ENCODE data around the gene ZNF763. TPM values are rescaled to one million over a fixed set of nuclear protein-coding genes. Genes with fewer than 3 reads are reported as not detected.

The ZNF763 gene
- total RNA-seq, 1 experiment from 2014 or later, result 0.77 TPM

- no peak overlapping the region for H2BK5ac ChIP-seq (ENCODE audit: insufficient read length, low read length)
- DNase-seq, result no peak
- no peak overlapping the region for H2BK15ac ChIP-seq (ENCODE audit: low read depth, low read length)
- H2BK12ac ChIP-seq (ENCODE audit: insufficient read length, low read depth, low read length), result no peak overlapping the region
- H3K4ac ChIP-seq (ENCODE audit: low read depth, low read length), result no peak overlapping the region
- no peaks in the 10 kb centered on the region for H3K79me2 ChIP-seq (ENCODE audit: insufficient read depth, low read length)
- Mint-ChIP-seq H3K27ac (no peak overlapping the region), H3K27me3 (ENCODE audit: low read depth) (peaks cover 4% of the 10 kb centered on the region), H3K9me3 (peaks cover 94 to 95% of the 10 kb centered on the region in 2 experiments), H3K4me1 (no peaks in the 10 kb centered on the region), H3K36me3 (ENCODE audit: insufficient read depth in 1 of 3, low read depth in 3 of 3) (peaks cover 75 to 80% (median 79%) of the 10 kb centered on the region in 3 experiments), H3K4me3 (no peak overlapping the region)
- WGBS (ENCODE audit: extremely low coverage, insufficient read length, low lambda C conversion rate), result no CpG with 5 or more reads among the region's 5 CpGs
- H2AK5ac ChIP-seq (ENCODE audit: insufficient read length, low read length), result no peak overlapping the region
- no peaks in the 10 kb centered on the region for H4K20me1 ChIP-seq (ENCODE audit: control insufficient read depth, insufficient read depth, insufficient read length)
- H4K91ac ChIP-seq (ENCODE audit: insufficient read length, low read depth, low read length), result no peak overlapping the region
- H3K27ac ChIP-seq (ENCODE audit: insufficient read length, low read depth, low read length), result no peak overlapping the region
- H3K27me3 ChIP-seq (ENCODE audit: insufficient read depth, low read length), result no peaks in the 10 kb centered on the region
- TF ChIP-seq CTCF (conservative IDR thresholded peaks at IDR 0.05), result no peak
- H3K23ac ChIP-seq (ENCODE audit: insufficient read length, low read depth, low read length), result no peak overlapping the region
- H3K14ac ChIP-seq (ENCODE audit: insufficient read depth, low read length), result no peak overlapping the region
- H3K9ac ChIP-seq (ENCODE audit: extremely low read depth, insufficient read length, low read length), result no peak overlapping the region
- no peak overlapping the region for H3K4me2 ChIP-seq (ENCODE audit: insufficient read depth, insufficient read length, low read length)
- H3K18ac ChIP-seq (ENCODE audit: insufficient read length, low read depth, low read length), result no peak overlapping the region
- H3K4me1 ChIP-seq (ENCODE audit: insufficient read depth, low read length), result no peaks in the 10 kb centered on the region
- H3T11ph ChIP-seq (ENCODE audit: low read length), result no peak overlapping the region
- no peak overlapping the region for H2AFZ ChIP-seq (ENCODE audit: low read length)
- no peaks in the 10 kb centered on the region for H3K23me2 ChIP-seq (ENCODE audit: insufficient read length, low read depth, low read length, poor library complexity, severe bottlenecking)
- no peak overlapping the region for H2BK20ac ChIP-seq (ENCODE audit: low read depth, low read length, poor library complexity, severe bottlenecking)
- no peak overlapping the region for H4K8ac ChIP-seq (replicated peaks; ENCODE audit: insufficient read length, low read depth, low read length)
- peaks cover 79% of the 10 kb centered on the region for H3K9me3 ChIP-seq (ENCODE audit: control insufficient read depth, low read depth, low read length)
- H2BK120ac ChIP-seq (ENCODE audit: low read depth, low read length, poor library complexity, severe bottlenecking), result no peak overlapping the region
- no peaks in the 10 kb centered on the region for H3K79me1 ChIP-seq (ENCODE audit: insufficient read depth, low read depth, low read length, poor library complexity, severe bottlenecking)
- H3K56ac ChIP-seq (ENCODE audit: insufficient read length, low read depth, low read length), result no peak overlapping the region
- H4K5ac ChIP-seq (ENCODE audit: insufficient read length, low read depth, low read length), result no peak overlapping the region
Observed at GRCh38 chr19:11950312-11950711, 14.5 kb upstream of the ZNF763 start.

All from H9 (cell line).